Left lung (tissue), 10 donors: Measurements from ENCODE around the gene IGFLR1. TPM values are rescaled to one million over a fixed set of nuclear protein-coding genes. Genes with fewer than 3 reads are reported as not detected.

ENCODE experiments used
- ATAC-seq: fragments of 200-7000 bp; cut with Tn5 transposase; one replicate; pipeline ENCODE4 v1.9.1; 2020; ENCODE audit warnings: moderate library complexity
- DNase-seq, 4 donors: peaks; one replicate each; pipeline ENCODE4 v3.0.0-alpha.2; 2013 to 2020
- H3K27ac ChIP-seq, 2 donors: fragments of 200-600 bp; sonication (generic) in 1 of 2; one replicate each; pipeline versions ENCODE4 v1.5.0 to v1.8.0; 2020 to 2021
- H3K27me3 ChIP-seq, 2 donors: fragments of 200-600 bp; sonication (generic) in 1 of 2; one replicate each; pipeline versions ENCODE4 v1.5.0 to v1.8.0; 2020 to 2021
- H3K36me3 ChIP-seq, 2 donors: fragments of 200-600 bp; sonication (generic) in 1 of 2; one replicate each; pipeline versions ENCODE4 v1.5.0 to v1.8.0; 2020 to 2021
- H3K4me1 ChIP-seq, 2 donors: fragments of 200-600 bp; one replicate each; pipeline ENCODE4 v1.8.0; 2021
- H3K4me3 ChIP-seq, 2 donors: fragments of 200-600 bp; sonication (generic) in 1 of 2; one replicate each; pipeline versions ENCODE4 v1.5.0 to v1.8.0; 2020 to 2021; ENCODE audit warnings: mild to moderate bottlenecking in 1 of 2
- H3K9me3 ChIP-seq, 2 donors: fragments of 200-600 bp; sonication (generic) in 1 of 2; one replicate each; pipeline versions ENCODE4 v1.5.0 to v1.8.0; 2020 to 2021
- intact Hi-C, 2 donors: fragments of 100-400 bp; cut with DNase I; formaldehyde crosslinking; loops; one replicate each; pipeline versions ENCODE4 v1.11.2 to v1.14.2; 2022
- polyA plus RNA-seq, 6 donors: library from polyadenylated mRNA; unstranded; fragments of 120-200 nt; gene quantifications; one replicate each; pipeline ENCODE4 v1.2.1, GENCODE V29; 2013; ENCODE audit not compliant: insufficient read length in 6 of 6
- total RNA-seq, 2 donors: library from RNA; stranded (reverse); fragmentation: NEBNext Ultra II Directional; extraction: Animal tissue kit (Norgen Biotek cat#: 25700); gene quantifications; one replicate each; pipeline ENCODE4 v1.2.1, GENCODE V29; 2021
- TF ChIP-seq, protein P1 (sequence below), 2 donors: fragments of 200-600 bp; sonication (generic) in 1 of 2; IDR thresholded peaks; one replicate each; pipeline versions ENCODE4 v1.5.0 to v1.8.0; 2021; ENCODE audit warnings: antibody characterized with exemption in 2 of 2
- donor health status: DM: no; HTN: yes; CAD: no.
- donor health status: DM: no; HTN: no; CAD: no.

Gene IGFLR1
- total and polyA plus RNA-seq, 8 donors, result 2.0 to 25.8 (median 5.6) TPM

GRCh38 chr19:35729763-35730162 is 12.5 kb downstream of the IGFLR1 start:
- DNase-seq, result no peak
- H3K27me3 ChIP-seq, result no peaks in the 10 kb centered on the region
- TF ChIP-seq, protein P1, sequence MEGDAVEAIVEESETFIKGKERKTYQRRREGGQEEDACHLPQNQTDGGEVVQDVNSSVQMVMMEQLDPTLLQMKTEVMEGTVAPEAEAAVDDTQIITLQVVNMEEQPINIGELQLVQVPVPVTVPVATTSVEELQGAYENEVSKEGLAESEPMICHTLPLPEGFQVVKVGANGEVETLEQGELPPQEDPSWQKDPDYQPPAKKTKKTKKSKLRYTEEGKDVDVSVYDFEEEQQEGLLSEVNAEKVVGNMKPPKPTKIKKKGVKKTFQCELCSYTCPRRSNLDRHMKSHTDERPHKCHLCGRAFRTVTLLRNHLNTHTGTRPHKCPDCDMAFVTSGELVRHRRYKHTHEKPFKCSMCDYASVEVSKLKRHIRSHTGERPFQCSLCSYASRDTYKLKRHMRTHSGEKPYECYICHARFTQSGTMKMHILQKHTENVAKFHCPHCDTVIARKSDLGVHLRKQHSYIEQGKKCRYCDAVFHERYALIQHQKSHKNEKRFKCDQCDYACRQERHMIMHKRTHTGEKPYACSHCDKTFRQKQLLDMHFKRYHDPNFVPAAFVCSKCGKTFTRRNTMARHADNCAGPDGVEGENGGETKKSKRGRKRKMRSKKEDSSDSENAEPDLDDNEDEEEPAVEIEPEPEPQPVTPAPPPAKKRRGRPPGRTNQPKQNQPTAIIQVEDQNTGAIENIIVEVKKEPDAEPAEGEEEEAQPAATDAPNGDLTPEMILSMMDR (IDR thresholded peaks at IDR 0.05), result no peak
- no peak overlapping the region for H3K27ac ChIP-seq
- intact Hi-C loops, result no loop called here
- H3K9me3 ChIP-seq, result no peaks in the 10 kb centered on the region
- H3K4me3 ChIP-seq, result no peak overlapping the region
- H3K36me3 ChIP-seq, result peaks cover 0 to 100% of the 10 kb centered on the region in 2 donors
- ATAC-seq, result no peak
- H3K4me1 ChIP-seq, result no peaks in the 10 kb centered on the region

- no peak for ATAC-seq
- TF ChIP-seq, protein P1 (IDR thresholded peaks at IDR 0.05), result no peak
- Histone ChIP-seq H3K4me1 (no peaks in the 10 kb centered on the region), H3K27ac (no peak overlapping the region), H3K36me3 (peaks cover 0 to 100% of the 10 kb centered on the region in 2 donors), H3K4me3 (no peak overlapping the region), H3K27me3 (no peaks in the 10 kb centered on the region), H3K9me3 (no peaks in the 10 kb centered on the region)
- intact Hi-C loops, result no loop called here
- no peak for DNase-seq
These were observed 13.2 kb downstream of the IGFLR1 start for GRCh38 chr19:35729021-35729420.

DNA sequence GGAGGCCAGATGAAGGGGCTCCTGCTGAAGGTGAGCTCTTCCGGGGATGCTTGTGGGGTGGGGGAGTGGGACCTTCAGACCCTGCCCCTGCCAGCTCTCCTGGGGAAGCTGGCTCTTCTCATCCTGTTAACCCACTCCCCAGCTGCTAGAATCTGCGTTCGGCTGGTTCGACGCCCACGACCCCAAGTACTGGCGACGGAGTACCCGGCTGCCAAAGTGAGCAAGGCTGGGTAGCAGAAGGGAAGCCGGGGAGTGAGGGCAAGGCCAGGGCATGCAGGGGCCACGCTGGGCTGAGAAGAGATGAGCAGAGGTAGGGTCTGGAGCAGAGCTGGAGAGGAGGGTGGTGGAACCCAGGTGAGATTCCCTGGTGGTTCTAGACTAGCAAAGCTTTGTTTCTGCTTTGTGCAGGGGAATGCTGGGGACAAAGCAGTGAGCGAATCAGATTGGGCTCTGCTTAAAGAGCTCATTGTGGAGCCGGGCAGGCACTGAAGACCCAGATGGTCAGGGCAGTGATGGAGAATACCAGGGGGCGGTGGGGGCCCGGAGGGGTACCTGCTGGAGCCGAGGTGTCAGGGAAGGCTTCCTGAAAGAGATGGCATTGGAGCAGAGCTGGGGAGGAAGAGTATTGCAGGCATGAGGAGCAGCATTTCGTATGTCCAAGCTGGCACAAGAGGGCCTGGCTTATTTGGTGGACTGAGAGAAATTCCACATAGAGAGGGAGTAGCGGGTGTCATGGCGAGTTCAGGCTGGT is 14.1 kb downstream of the IGFLR1 start:
- Histone ChIP-seq H3K4me3 (no peak overlapping the region), H3K4me1 (no peaks in the 10 kb centered on the region), H3K36me3 (peaks cover 0 to 100% of the 10 kb centered on the region in 2 donors), H3K9me3 (no peaks in the 10 kb centered on the region), H3K27ac (no peak overlapping the region), H3K27me3 (no peaks in the 10 kb centered on the region)
- ATAC-seq (no peak), DNase-seq (no peak)
- intact Hi-C loops, result no loop called here
- TF ChIP-seq, protein P1 (IDR thresholded peaks at IDR 0.05), result no peak

- Histone ChIP-seq H3K27me3 (no peaks in the 10 kb centered on the region), H3K27ac (no peak overlapping the region), H3K36me3 (peaks cover 0 to 100% of the 10 kb centered on the region in 2 donors), H3K4me1 (no peaks in the 10 kb centered on the region), H3K9me3 (no peaks in the 10 kb centered on the region), H3K4me3 (no peak overlapping the region)
- DNase-seq (no peak), ATAC-seq (no peak)
- intact Hi-C loops, result no loop called here
- TF ChIP-seq, protein P1 (IDR thresholded peaks at IDR 0.05), result no peak
These were observed 14.9 kb downstream of the IGFLR1 start for GRCh38 chr19:35727053-35727955.
